GM21529 (cell line): Measurements from ENCODE around the gene ZNF420.
A peak's percentile ranks its signal among the peaks of the same experiment; 100 is the strongest.

Source experiments
- ATAC-seq: cut with Tn5 transposase; IDR thresholded peaks from one replicate; pipeline ENCODE4 v1.9.1; 2021; ENCODE audit not compliant: unreplicated experiment

The ZNF420 gene

DNA sequence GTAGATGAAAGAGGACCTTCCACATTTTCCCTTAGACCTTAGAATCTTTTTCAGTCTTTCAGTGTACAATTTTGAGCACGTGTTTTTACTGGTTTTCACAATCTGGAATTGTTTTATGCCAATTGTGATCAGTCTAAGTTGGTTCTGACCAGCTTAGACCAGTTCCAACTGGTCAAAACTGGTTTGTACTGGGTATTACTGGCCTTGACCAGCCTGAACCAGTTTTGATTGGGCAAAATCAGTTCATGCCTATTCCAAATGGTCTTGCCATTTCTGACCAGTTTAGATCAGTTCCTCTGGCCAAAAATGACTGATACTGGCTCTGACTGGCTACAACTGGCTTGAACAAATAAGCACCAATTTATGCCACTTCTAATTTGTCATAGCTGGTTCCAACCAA is 57.9 kb downstream of the ZNF420 start:
- ATAC-seq: no peak

DNA sequence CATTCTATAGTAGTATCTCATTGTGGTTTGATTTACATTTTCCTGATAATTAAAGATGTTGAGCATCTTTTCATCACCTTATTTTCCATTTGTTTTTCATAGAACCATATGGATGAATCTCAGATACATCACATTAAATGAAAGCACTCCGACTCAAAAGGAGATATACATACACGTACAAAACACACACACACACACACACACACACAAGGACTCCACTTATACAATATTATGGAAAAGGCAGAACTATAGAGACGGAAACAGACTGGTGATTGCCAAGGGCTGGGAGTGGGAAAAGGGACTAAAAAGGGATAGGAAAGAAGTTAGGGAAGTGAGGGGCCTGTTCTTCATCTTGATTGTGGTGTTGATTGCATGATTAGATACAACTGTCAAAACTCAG is 70.0 kb downstream of the ZNF420 start:
- no peak for ATAC-seq

DNA sequence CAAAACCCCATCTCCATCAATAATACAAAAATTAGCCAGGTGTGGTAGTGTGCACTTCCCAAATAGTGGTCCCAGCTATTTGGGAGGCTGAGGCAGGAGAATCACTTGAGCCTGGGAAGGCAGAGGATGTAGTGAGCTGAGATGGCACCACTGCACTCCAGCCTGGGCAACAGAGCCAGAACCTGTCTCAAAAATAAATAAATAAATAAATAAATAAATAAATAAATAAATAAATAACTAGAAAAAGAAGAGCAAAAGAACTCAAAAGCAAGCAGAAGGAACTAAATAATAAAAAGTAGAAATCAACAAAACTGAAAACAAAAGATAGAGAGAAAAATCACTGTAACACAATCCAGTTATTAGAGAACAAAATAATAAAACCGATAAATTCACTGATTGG is 81.9 kb downstream of the ZNF420 start:
- ATAC-seq: no peak

DNA sequence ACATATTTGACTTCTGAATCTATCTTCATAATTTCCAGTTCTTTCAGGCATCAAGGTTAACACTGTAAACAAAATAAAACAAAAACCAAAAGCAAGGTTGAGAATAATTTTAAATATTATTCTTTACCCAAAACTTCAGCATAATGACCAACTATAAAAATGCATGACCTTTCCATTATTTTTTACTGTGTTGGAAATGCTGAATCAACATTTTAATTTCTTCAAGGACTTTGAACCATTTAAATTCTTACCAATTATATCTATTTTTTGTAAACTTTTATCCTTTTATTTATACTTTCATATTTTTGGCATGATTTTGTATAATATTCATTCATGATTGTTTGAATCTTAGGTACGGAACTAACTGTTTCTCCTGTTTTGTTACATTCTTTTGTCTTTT is 87.4 kb downstream of the ZNF420 start:
- ATAC-seq: no peak

DNA sequence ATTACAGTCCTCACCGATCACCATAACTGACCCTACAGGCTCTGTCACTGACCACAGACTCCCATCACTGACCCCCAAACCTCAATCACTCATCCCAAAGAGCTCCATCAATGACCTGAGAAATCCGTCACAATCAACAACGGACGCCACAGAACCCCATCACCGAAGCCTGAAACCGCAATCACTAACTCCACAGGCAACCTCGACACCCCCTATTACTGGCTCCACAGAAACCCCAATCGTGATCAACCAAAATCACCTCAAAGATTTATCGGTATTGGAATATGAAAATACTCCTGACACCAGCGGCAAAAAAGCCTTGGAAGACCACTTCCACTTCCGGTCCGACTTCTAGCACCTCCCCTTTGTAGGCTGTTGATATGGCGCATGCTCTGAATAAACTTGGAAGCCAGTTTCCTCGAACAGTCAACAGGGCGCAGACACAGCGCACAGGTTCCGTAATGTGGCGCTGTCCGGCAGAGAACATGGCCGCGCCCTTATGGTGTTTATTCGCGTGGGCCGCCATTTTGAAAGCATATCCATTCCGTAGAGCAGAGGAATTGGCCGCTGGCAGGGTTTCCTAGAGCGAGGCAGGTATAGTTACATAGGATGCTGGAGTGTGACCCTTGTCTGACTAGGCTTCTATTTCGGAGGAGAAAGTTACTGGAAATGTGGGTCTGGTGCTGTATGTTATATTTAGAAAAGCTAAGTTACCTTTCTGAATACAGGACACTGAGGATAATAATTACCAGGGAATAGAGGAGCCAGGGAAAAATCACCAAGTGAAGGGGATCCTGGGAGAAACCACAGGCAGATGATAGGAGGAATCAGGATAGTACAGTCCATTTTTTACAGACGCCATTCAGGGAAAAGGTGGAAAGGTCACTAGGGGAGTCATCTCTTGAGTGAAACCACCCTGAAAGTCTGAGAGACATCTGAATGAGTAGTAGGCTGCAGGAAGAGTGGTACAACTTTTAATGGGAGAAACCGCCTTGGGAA is 94.4 kb downstream of the ZNF420 start, which contains the start of gene ZNF585A:
ZNF585A (minus strand) TSS at position 328 of the 999 bp plus-strand sequence. CDS start 2,785 bp downstream, outside the sequence.
- ATAC-seq: peak; percentile 92
